Testis (tissue), 3 donors: ENCODE data around the gene EWSR1. TPM values are rescaled to one million over a fixed set of nuclear protein-coding genes. Genes with fewer than 3 reads are reported as not detected.
"Not testable (repeated sequence)": the region's sequence is repeated elsewhere in the genome, so short reads cannot be mapped to it uniquely, and the experiment has no call there.

Experiments
- DNase-seq: peaks from one replicate; pipeline ENCODE4 v3.0.0-alpha.2; 2019
- H3K27ac ChIP-seq, 2 donors: fragments of 200-600 bp; sonication (generic); one replicate each; pipeline ENCODE4 v1.5.1; 2019
- H3K27me3 ChIP-seq: fragments of 200-600 bp; sonication (generic); one replicate; pipeline ENCODE4 v1.5.1; 2019
- H3K36me3 ChIP-seq: fragments of 200-600 bp; sonication (generic); one replicate; pipeline ENCODE4 v1.5.1; 2017; ENCODE audit warnings: low read depth; ENCODE audit errors: missing control alignments
- H3K4me1 ChIP-seq: fragments of 200-600 bp; sonication (generic); one replicate; pipeline ENCODE4 v1.5.1; 2019
- H3K4me3 ChIP-seq, 2 donors: fragments of 200-600 bp; sonication (generic); one replicate each; pipeline ENCODE4 v1.5.1; 2017 to 2019
- H3K9me3 ChIP-seq: fragments of 200-600 bp; sonication (generic); one replicate; pipeline ENCODE4 v1.5.1; 2017
- POLR2A ChIP-seq: fragments of 450-650 bp; IDR thresholded peaks from one replicate; pipeline ENCODE4 v1.6.1; 2017; ENCODE audit warnings: antibody characterized with exemption, mild to moderate bottlenecking, moderate library complexity
- WGBS, 2 donors: methylation state at CpG; one replicate each; pipeline ENCODE4 v1.1.5; 2018; 5-methylcytosine and 5-hydroxymethylcytosine counted together
- intact Hi-C: fragments of 100-400 bp; cut with DNase I; formaldehyde crosslinking; loops from one replicate; pipeline ENCODE4 v1.15.1; 2023; ENCODE audit warnings: low total_unique reads
- polyA plus RNA-seq: library from polyadenylated mRNA; stranded (reverse); fragments of 350-450 nt; fragmentation: Illumina TruSeq; extraction: RNeasy Lipid Tissue Mini Kit (QIAGEN cat#74804); gene quantifications from one replicate; pipeline ENCODE4 v1.2.3, GENCODE V29; 2014; ENCODE audit warnings: low read depth, low replicate concordance; ENCODE audit not compliant: insufficient read depth
- total RNA-seq, 2 donors: library from RNA; depleted of rRNA; stranded (reverse); fragments of >200 nt; gene quantifications; one replicate each; pipeline ENCODE4 v1.2.3, GENCODE V29; 2016
- TF ChIP-seq, protein P1 (sequence below), 3 experiments: fragments of 450-650 bp in 2 of 3; fragments of 200-600 bp in 1 of 3; sonication (generic) in 1 of 3; IDR thresholded peaks; one replicate each; pipeline ENCODE4 v1.5.1; 2016 to 2019; ENCODE audit warnings: antibody characterized with exemption in 3 of 3, mild to moderate bottlenecking in 2 of 3, moderate library complexity in 1 of 3

EWSR1 gene
- total and polyA plus RNA-seq, 3 donors from 2014 or later, result 286 to 451 (median 336) TPM

GRCh38 chr22:29243874-29244446, 24.1 kb upstream of the EWSR1 start:
- no peak for DNase-seq
- 92% methylated on average over 11 of the region's 11 CpGs for WGBS, 2 donors
- no peak overlapping the region for H3K27ac ChIP-seq
- no peak for TF ChIP-seq POLR2A
- TF ChIP-seq, protein P1, sequence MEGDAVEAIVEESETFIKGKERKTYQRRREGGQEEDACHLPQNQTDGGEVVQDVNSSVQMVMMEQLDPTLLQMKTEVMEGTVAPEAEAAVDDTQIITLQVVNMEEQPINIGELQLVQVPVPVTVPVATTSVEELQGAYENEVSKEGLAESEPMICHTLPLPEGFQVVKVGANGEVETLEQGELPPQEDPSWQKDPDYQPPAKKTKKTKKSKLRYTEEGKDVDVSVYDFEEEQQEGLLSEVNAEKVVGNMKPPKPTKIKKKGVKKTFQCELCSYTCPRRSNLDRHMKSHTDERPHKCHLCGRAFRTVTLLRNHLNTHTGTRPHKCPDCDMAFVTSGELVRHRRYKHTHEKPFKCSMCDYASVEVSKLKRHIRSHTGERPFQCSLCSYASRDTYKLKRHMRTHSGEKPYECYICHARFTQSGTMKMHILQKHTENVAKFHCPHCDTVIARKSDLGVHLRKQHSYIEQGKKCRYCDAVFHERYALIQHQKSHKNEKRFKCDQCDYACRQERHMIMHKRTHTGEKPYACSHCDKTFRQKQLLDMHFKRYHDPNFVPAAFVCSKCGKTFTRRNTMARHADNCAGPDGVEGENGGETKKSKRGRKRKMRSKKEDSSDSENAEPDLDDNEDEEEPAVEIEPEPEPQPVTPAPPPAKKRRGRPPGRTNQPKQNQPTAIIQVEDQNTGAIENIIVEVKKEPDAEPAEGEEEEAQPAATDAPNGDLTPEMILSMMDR (IDR thresholded peaks at IDR 0.05), result no peak
- H3K4me1 ChIP-seq, result no peaks in the 10 kb centered on the region
- no peak overlapping the region for H3K4me3 ChIP-seq
- no peaks in the 10 kb centered on the region for H3K27me3 ChIP-seq
- intact Hi-C loops, result no loop called here
- no peaks in the 10 kb centered on the region for H3K9me3 ChIP-seq
- H3K36me3 ChIP-seq, result no peaks in the 10 kb centered on the region

GRCh38 chr22:29244785-29245625, 23.1 kb upstream of the EWSR1 start:
- TF ChIP-seq, protein P1 (IDR thresholded peaks at IDR 0.05), result no peak
- no peak for TF ChIP-seq POLR2A
- intact Hi-C loops, result no loop called here
- 82 to 89% methylated on average over 6 to 7 of the region's 7 CpGs for WGBS, 2 donors

GRCh38 chr22:29245626-29246385, 22.3 kb upstream of the EWSR1 start:
- H3K4me1 ChIP-seq, result no peaks in the 10 kb centered on the region
- no peak overlapping the region for H3K27ac ChIP-seq
- no peaks in the 10 kb centered on the region for H3K36me3 ChIP-seq
- H3K27me3 ChIP-seq, result no peaks in the 10 kb centered on the region
- no peak overlapping the region for H3K4me3 ChIP-seq
- intact Hi-C loops, result no loop called here
- TF ChIP-seq, protein P1 (IDR thresholded peaks at IDR 0.05), result peak; percentile 85 to 97 (median 86)
- TF ChIP-seq POLR2A, result no peak
- peak; percentile 86 for DNase-seq
- WGBS, 2 donors, result 51 to 69% methylated on average over 10 to 11 of the region's 11 CpGs
- no peaks in the 10 kb centered on the region for H3K9me3 ChIP-seq

More at GRCh38 chr22:29244785-29245625, 23.1 kb upstream of the EWSR1 start:
- Histone ChIP-seq H3K9me3 (no peaks in the 10 kb centered on the region), H3K4me1 (no peaks in the 10 kb centered on the region), H3K27me3 (no peaks in the 10 kb centered on the region), H3K36me3 (no peaks in the 10 kb centered on the region), H3K4me3 (no peak overlapping the region), H3K27ac (no peak overlapping the region)
- DNase-seq, result no peak

- H3K27me3 ChIP-seq, H3K9me3 ChIP-seq, intact Hi-C loops, H3K36me3 ChIP-seq, H3K4me3 ChIP-seq, H3K27ac ChIP-seq, H3K4me1 ChIP-seq, DNase-seq: not testable (repeated sequence)
- 94 to 95% methylated on average over 10 of the region's 10 CpGs for WGBS, 2 donors
Measured at GRCh38 chr22:29247891-29248290, 20.2 kb upstream of the EWSR1 start.

DNA sequence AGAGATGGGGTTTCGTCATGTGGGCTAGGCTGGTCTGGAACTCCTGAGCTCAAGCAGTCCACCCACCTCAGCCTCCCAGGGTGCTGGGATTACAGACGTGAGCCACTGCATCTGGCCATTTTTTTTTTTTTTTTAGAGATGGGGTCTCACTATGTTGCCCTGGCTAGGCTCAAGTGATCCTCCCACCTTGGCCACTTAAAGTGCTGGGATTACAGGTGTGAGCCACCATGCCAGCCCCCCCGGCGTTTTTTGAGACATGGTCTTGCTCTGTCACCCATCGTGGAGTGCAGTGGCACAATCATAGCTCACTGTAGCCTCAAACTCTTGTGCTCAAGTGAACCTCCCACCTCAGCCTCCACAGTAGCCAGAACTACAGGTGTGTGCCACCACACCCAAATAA, 16.8 kb upstream of the EWSR1 start:
- no peak for DNase-seq
- WGBS, 2 donors, result 96 to 97% methylated on average over 5 of the region's 5 CpGs
- Histone ChIP-seq H3K4me1 (no peaks in the 10 kb centered on the region), H3K9me3 (no peaks in the 10 kb centered on the region), H3K36me3 (no peaks in the 10 kb centered on the region), H3K4me3 (no peak overlapping the region), H3K27ac (no peak overlapping the region), H3K27me3 (no peaks in the 10 kb centered on the region)
- TF ChIP-seq, protein P1 (IDR thresholded peaks at IDR 0.05), result no peak
- TF ChIP-seq POLR2A, result no peak
- intact Hi-C loops, result no loop called here
